Osteoblast (primary cell): ENCODE measurements around the gene STRA8. TPM values are rescaled to one million over a fixed set of nuclear protein-coding genes. Genes with fewer than 3 reads are reported as not detected.

Experiments used
- DNase-seq: peaks from one replicate; pipeline ENCODE4 v3.0.0; 2011; ENCODE audit warnings: low spot score, mixed read lengths; ENCODE audit not compliant: insufficient read length; ENCODE audit errors: missing footprints
- H2AFZ ChIP-seq: 2 replicates; pipeline ENCODE4 v1.6.0; 2011; ENCODE audit warnings: mild to moderate bottlenecking, low read length
- H3K27ac ChIP-seq: 2 replicates; pipeline ENCODE4 v1.5.1; 2011; ENCODE audit warnings: mild to moderate bottlenecking, low read depth, low read length, moderate library complexity
- H3K27me3 ChIP-seq: 2 replicates; pipeline ENCODE4 v1.6.0; 2012; ENCODE audit warnings: mild to moderate bottlenecking, control low read depth, inconsistent platforms, low read length, moderate library complexity; ENCODE audit not compliant: insufficient read depth
- H3K36me3 ChIP-seq: 2 replicates; pipeline ENCODE4 v1.5.1; 2011; ENCODE audit warnings: mild to moderate bottlenecking, low read length, control low read depth, moderate library complexity; ENCODE audit not compliant: insufficient read depth
- H3K4me1 ChIP-seq: 2 replicates; pipeline ENCODE4 v1.5.1; 2011; ENCODE audit warnings: mild to moderate bottlenecking, low read length, control low read depth, moderate library complexity; ENCODE audit not compliant: insufficient read depth
- H3K4me2 ChIP-seq: 2 replicates; pipeline ENCODE4 v1.6.0; 2011; ENCODE audit warnings: mild to moderate bottlenecking, low read length; ENCODE audit not compliant: insufficient read depth
- H3K4me3 ChIP-seq: fragments of 200-600 bp; sonication (generic); 3 replicates; pipeline ENCODE4 v1.5.1; 2012; ENCODE audit warnings: mild to moderate bottlenecking, low read length, inconsistent platforms; ENCODE audit not compliant: insufficient read depth
- H3K79me2 ChIP-seq: 2 replicates; pipeline ENCODE4 v1.6.0; 2012; ENCODE audit warnings: mild to moderate bottlenecking, low read length, control low read depth, inconsistent platforms; ENCODE audit not compliant: insufficient read depth
- H3K9me3 ChIP-seq: 2 replicates; pipeline ENCODE4 v1.5.1; 2011; ENCODE audit warnings: low read depth, low read length, control low read depth
- H4K20me1 ChIP-seq: 2 replicates; pipeline ENCODE4 v1.6.0; 2012; ENCODE audit warnings: mild to moderate bottlenecking, low read length, control low read depth; ENCODE audit not compliant: insufficient read depth
- CTCF ChIP-seq: IDR thresholded peaks from 2 replicates; pipeline ENCODE4 v1.5.1; 2011; ENCODE audit warnings: mild to moderate bottlenecking, low read depth, low read length, moderate library complexity; ENCODE audit errors: extremely low read depth
- total RNA-seq: library from RNA; depleted of rRNA; stranded (reverse); fragments of >200 nt; gene quantifications from 2 replicates; pipeline ENCODE4 v1.2.3, GENCODE V29; 2012

The STRA8 gene
- total RNA-seq, 1 donor = not detected

- Histone ChIP-seq H4K20me1 (no peaks in the 10 kb centered on the region), H3K27me3 (no peaks in the 10 kb centered on the region), H3K27ac (no peak overlapping the region), H3K4me1 (no peaks in the 10 kb centered on the region), H3K36me3 (no peaks in the 10 kb centered on the region), H2AFZ (no peak overlapping the region), H3K79me2 (no peaks in the 10 kb centered on the region), H3K4me2 (no peak overlapping the region), H3K4me3 (no peak overlapping the region), H3K9me3 (no peaks in the 10 kb centered on the region)
- no peak for TF ChIP-seq CTCF
- no peak for DNase-seq
Measured at GRCh38 chr7:135260470-135260869, 26.8 kb downstream of the STRA8 start.

GRCh38 chr7:135260930-135261721 lies 27.5 kb downstream of the STRA8 start:
- no peaks in the 10 kb centered on the region for H3K79me2 ChIP-seq
- H3K4me2 ChIP-seq = no peak overlapping the region
- no peaks in the 10 kb centered on the region for H3K27me3 ChIP-seq
- TF ChIP-seq CTCF = no peak
- no peaks in the 10 kb centered on the region for H3K36me3 ChIP-seq
- H3K4me3 ChIP-seq = no peak overlapping the region
- no peaks in the 10 kb centered on the region for H4K20me1 ChIP-seq
- no peak overlapping the region for H2AFZ ChIP-seq
- H3K9me3 ChIP-seq = no peaks in the 10 kb centered on the region
- no peaks in the 10 kb centered on the region for H3K4me1 ChIP-seq
- H3K27ac ChIP-seq = no peak overlapping the region
- no peak for DNase-seq

- Histone ChIP-seq H3K79me2 (no peaks in the 10 kb centered on the region), H2AFZ (no peak overlapping the region), H3K27me3 (peaks cover 3% of the 10 kb centered on the region), H3K27ac (no peak overlapping the region), H3K4me2 (no peak overlapping the region), H3K36me3 (no peaks in the 10 kb centered on the region), H3K4me3 (no peak overlapping the region), H3K4me1 (no peaks in the 10 kb centered on the region), H4K20me1 (no peaks in the 10 kb centered on the region), H3K9me3 (no peaks in the 10 kb centered on the region)
- no peak for TF ChIP-seq CTCF
- DNase-seq = no peak
Measured at GRCh38 chr7:135262623-135263320, 29.1 kb downstream of the STRA8 start.

GRCh38 chr7:135263321-135263970 lies 29.8 kb downstream of the STRA8 start:
- no peaks in the 10 kb centered on the region for H3K4me1 ChIP-seq
- H3K27me3 ChIP-seq = peaks cover 3% of the 10 kb centered on the region
- no peak overlapping the region for H3K4me3 ChIP-seq
- no peaks in the 10 kb centered on the region for H3K9me3 ChIP-seq
- H4K20me1 ChIP-seq = no peaks in the 10 kb centered on the region
- no peak overlapping the region for H3K4me2 ChIP-seq
- no peak for TF ChIP-seq CTCF
- no peak for DNase-seq
- no peak overlapping the region for H2AFZ ChIP-seq
- no peak overlapping the region for H3K27ac ChIP-seq
- H3K79me2 ChIP-seq = no peaks in the 10 kb centered on the region
- no peaks in the 10 kb centered on the region for H3K36me3 ChIP-seq
